H1 (cell line): Measurements from ENCODE around the gene ARID4B. TPM values are rescaled to one million over a fixed set of nuclear protein-coding genes. Genes with fewer than 3 reads are reported as not detected.

Source experiments
- EZH2 ChIP-seq: fragments of 200-600 bp; sonication (generic); IDR thresholded peaks from 2 replicates; pipeline ENCODE4 v1.7.1; 2012; ENCODE audit warnings: low read depth, mild to moderate bottlenecking, moderate library complexity, low read length, inconsistent platforms; ENCODE audit not compliant: severe bottlenecking
- JUN ChIP-seq: IDR thresholded peaks from 2 replicates; pipeline ENCODE4 v1.6.1; 2011; ENCODE audit warnings: low read depth, mild to moderate bottlenecking, improper control_type of control experiment, low read length
- MAFK ChIP-seq: IDR thresholded peaks from 2 replicates; pipeline ENCODE4 v1.6.1; 2012; ENCODE audit warnings: low read depth, mild to moderate bottlenecking, improper control_type of control experiment, low read length
- PHF8 ChIP-seq: fragments of 200-600 bp; sonication (generic); conservative IDR thresholded peaks from 2 replicates; pipeline ENCODE4 v1.7.1; 2012; ENCODE audit warnings: low read depth, mild to moderate bottlenecking, inconsistent platforms, low read length, moderate library complexity
- polyA plus RNA-seq, 7 experiments: library from polyadenylated mRNA; depleted of rRNA in 3 of 7; stranded (reverse) in 5 of 7; unstranded in 2 of 7; fragments of >200 nt in 5 of 7; fragments of 200-250 nt in 2 of 7; gene quantifications; 1 replicate in 5 of 7; 2 replicates in 1 of 7; 4 replicates in 1 of 7; pipeline versions ENCODE4 v1.2.1 to v1.2.3, GENCODE V29; 2011 to 2013; ENCODE audit warnings: missing spikeins in 2 of 7, mixed read lengths in 2 of 7
- total RNA-seq: library from RNA; stranded (reverse); fragmentation: NEBNext Ultra II Directional; extraction: Animal tissue kit (Norgen Biotek cat#: 25700); gene quantifications from 2 replicates; pipeline ENCODE4 v1.2.1, GENCODE V29; 2021

Gene ARID4B
- total and polyA plus RNA-seq, 2 of the 8 experiments (the other 6 are each of a cell fraction or from before 2014, with no cell fraction given): 5.1 to 28.8 TPM

DNA sequence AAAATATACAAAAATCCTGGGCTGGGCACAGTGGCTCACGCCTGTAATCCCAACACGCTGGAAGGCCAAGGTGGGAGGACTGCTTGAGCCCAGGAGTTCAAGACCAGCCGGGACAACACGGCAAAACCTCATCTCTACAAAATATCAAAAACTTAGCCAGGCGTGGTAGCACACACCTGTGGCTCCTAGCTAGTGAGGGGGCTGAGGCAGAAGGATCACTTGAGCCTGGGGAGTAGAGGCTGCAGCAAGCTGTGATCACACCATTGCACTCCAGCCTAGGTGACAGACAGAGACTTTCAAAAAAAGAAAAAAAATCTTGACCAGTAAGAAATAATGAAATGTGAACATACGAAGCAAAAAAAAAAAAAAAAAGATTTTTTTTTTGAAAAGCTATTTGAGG, 52.1 kb downstream of the ARID4B start (continued):
- TF ChIP-seq PHF8 (no peak), MAFK (no peak), JUN (no peak), EZH2 (no peak)
